Prostate gland (tissue), 2 donors: ENCODE results near the gene SNX25. TPM values are rescaled to one million over a fixed set of nuclear protein-coding genes. Genes with fewer than 3 reads are reported as not detected.

Experiments used
- DNase-seq: peaks from one replicate; pipeline ENCODE4 v3.0.0-alpha.2; 2019; ENCODE audit warnings: low spot score
- H3K27ac ChIP-seq, 2 donors: fragments of 200-600 bp; sonication (generic); 2 replicates each; pipeline ENCODE4 v1.5.1; 2017 to 2019
- H3K27me3 ChIP-seq: fragments of 200-600 bp; sonication (generic); replicated peaks from 2 replicates; pipeline ENCODE4 v1.5.1; 2019; ENCODE audit not compliant: insufficient read depth
- H3K36me3 ChIP-seq, 2 donors: fragments of 200-600 bp; sonication (generic); 1 replicate in 1 of 2; 2 replicates in 1 of 2; pipeline versions ENCODE4 v1.5.1 to v1.8.1; 2017 to 2019
- H3K4me1 ChIP-seq: fragments of 200-600 bp; sonication (generic); replicated peaks from 2 replicates; pipeline ENCODE4 v1.5.1; 2019
- H3K4me3 ChIP-seq, 2 donors: fragments of 200-600 bp; sonication (generic); 2 replicates each; pipeline ENCODE4 v1.5.1; 2017 to 2019
- H3K9me3 ChIP-seq: fragments of 200-600 bp; sonication (generic); 2 replicates; pipeline ENCODE4 v1.5.1; 2017
- CTCF ChIP-seq, 4 experiments: fragments of 200-600 bp in 2 of 4; fragments of 450-650 bp in 2 of 4; sonication (generic) in 2 of 4; IDR thresholded peaks; 1 replicate in 3 of 4; 2 replicates in 1 of 4; pipeline ENCODE4 v1.5.1; 2016 to 2019; ENCODE audit warnings: antibody characterized with exemption in 4 of 4, mild to moderate bottlenecking in 2 of 4, moderate library complexity in 2 of 4
- POLR2A ChIP-seq: fragments of 450-650 bp; IDR thresholded peaks from one replicate; pipeline ENCODE4 v1.6.1; 2016; ENCODE audit warnings: antibody characterized with exemption, mild to moderate bottlenecking
- POLR2AphosphoS5 ChIP-seq: sonication (generic); formaldehyde crosslinking; IDR thresholded peaks from one replicate; pipeline ENCODE4 v1.6.1; 2017; ENCODE audit warnings: antibody characterized with exemption
- WGBS: methylation state at CpG from one replicate; pipeline ENCODE4 v1.1.5; 2018; 5-methylcytosine and 5-hydroxymethylcytosine counted together
- intact Hi-C: fragments of 100-400 bp; cut with DNase I; formaldehyde crosslinking; loops from one replicate; pipeline ENCODE4 v1.14.2; 2022
- total RNA-seq, 2 donors: library from RNA; depleted of rRNA; stranded (reverse); fragments of >200 nt; gene quantifications; one replicate each; pipeline ENCODE4 v1.1.0, GENCODE V29; 2016

SNX25 gene
- 10 to 100 TPM; 26.4 to 49.5 TPM for total RNA-seq

- Histone ChIP-seq H3K27me3 (no peaks in the 10 kb centered on the region), H3K36me3 (no peaks in the 10 kb centered on the region), H3K27ac (peak within 1 kb of the TSS; percentile 85 to 95), H3K4me1 (peaks cover 7% of the 10 kb centered on the region), H3K9me3 (no peaks in the 10 kb centered on the region), H3K4me3 (peak within 1 kb of the TSS; percentile 82)
- intact Hi-C loops = loop anchor here (5.0 to 10.0 kb wide), 2 partner anchors 383 to 826 kb away; no protein-coding TSS in a partner anchor
- TF ChIP-seq CTCF (IDR thresholded peaks at IDR 0.05) = peak in 3 of 4 experiments; percentile 11 to 54 (median 52)
- TF ChIP-seq POLR2A = peak; percentile 96
- peak; percentile 54 for TF ChIP-seq POLR2AphosphoS5
- peak; percentile 89 for DNase-seq
- WGBS = under 1% methylated on average over 54 of the region's 72 CpGs
Measured at GRCh38 chr4:185209031-185209851, at the start of gene SNX25. Gene SNX25 (plus strand): TSS chr4:185209598. CDS start chr4:185209827, 229 bp downstream.

- Histone ChIP-seq H3K4me3 (no peak overlapping the region), H3K4me1 (no peaks in the 10 kb centered on the region), H3K27me3 (no peaks in the 10 kb centered on the region), H3K27ac (no peak overlapping the region), H3K36me3 (peaks cover 0 to 4% of the 10 kb centered on the region in 2 donors), H3K9me3 (no peaks in the 10 kb centered on the region)
- TF ChIP-seq POLR2A = no peak
- no peak for TF ChIP-seq CTCF (IDR thresholded peaks at IDR 0.05)
- no peak for TF ChIP-seq POLR2AphosphoS5
- intact Hi-C loops = no loop called here
- WGBS = 57% methylated on average over 2 of the region's 2 CpGs
- DNase-seq = no peak
Measured at GRCh38 chr4:185165605-185166063, 43.8 kb upstream of the SNX25 start.

GRCh38 chr4:185167234-185167633 lies 42.2 kb upstream of the SNX25 start:
- intact Hi-C loops = no loop called here
- Histone ChIP-seq H3K9me3 (no peaks in the 10 kb centered on the region), H3K4me1 (no peaks in the 10 kb centered on the region), H3K27ac (no peak overlapping the region), H3K4me3 (no peak overlapping the region), H3K36me3 (peaks cover 0 to 4% of the 10 kb centered on the region in 2 donors), H3K27me3 (no peaks in the 10 kb centered on the region)
- WGBS = 85% methylated on average over 9 of the region's 9 CpGs
- no peak for TF ChIP-seq POLR2AphosphoS5
- TF ChIP-seq POLR2A = no peak
- no peak for TF ChIP-seq CTCF (IDR thresholded peaks at IDR 0.05)
- DNase-seq = no peak

- H3K27ac ChIP-seq = no peak overlapping the region
- H3K36me3 ChIP-seq = no peaks in the 10 kb centered on the region
- TF ChIP-seq POLR2A = no peak
- no peak for TF ChIP-seq POLR2AphosphoS5
- TF ChIP-seq CTCF (IDR thresholded peaks at IDR 0.05) = no peak
- no peak overlapping the region for H3K4me3 ChIP-seq
- DNase-seq = no peak
- no peaks in the 10 kb centered on the region for H3K9me3 ChIP-seq
- H3K4me1 ChIP-seq = no peaks in the 10 kb centered on the region
- intact Hi-C loops = no loop called here
- 83% methylated on average over 2 of the region's 2 CpGs for WGBS
- no peaks in the 10 kb centered on the region for H3K27me3 ChIP-seq
Measured at GRCh38 chr4:185171373-185172071, 37.9 kb upstream of the SNX25 start.
